WTC11 (cell line): ENCODE measurements around the gene SLC5A3. TPM values are rescaled to one million over a fixed set of nuclear protein-coding genes. Genes with fewer than 3 reads are reported as not detected.

ENCODE experiments used
- ATAC-seq: fragments of 200-7000 bp; cut with Tn5 transposase; 2 replicates; pipeline ENCODE4 v1.10.0; 2021; ENCODE audit warnings: mild to moderate bottlenecking, moderate library complexity
- CTCF ChIA-PET: fragments of 300-600 bp; sonication (Branson Sonifier 250); formaldehyde crosslinking; loops from one replicate; lab custom pipeline; 2021; ENCODE audit warnings: antibody characterized with exemption; lab: Charles Lee
- POLR2A ChIA-PET: fragments of 350-600 bp; sonication (Branson Sonifier 250); formaldehyde crosslinking; loops from one replicate; lab custom pipeline; 2021; ENCODE audit warnings: antibody characterized with exemption; lab: Charles Lee
- DNase-seq: peaks from one replicate; pipeline ENCODE4 v3.0.0; 2021; ENCODE audit warnings: low spot score
- H3K27ac Mint-ChIP-seq: 2 replicates; pipeline ENCODE4 v1.8.0; 2021; ENCODE audit warnings: mixed read lengths
- H3K27me3 Mint-ChIP-seq: 2 replicates; pipeline ENCODE4 v1.8.0; 2021; ENCODE audit warnings: low read depth, mild to moderate bottlenecking, moderate library complexity, mixed read lengths
- H3K36me3 Mint-ChIP-seq: 2 replicates; pipeline ENCODE4 v1.8.0; 2021; ENCODE audit warnings: mixed read lengths
- H3K4me1 Mint-ChIP-seq: 2 replicates; pipeline ENCODE4 v1.8.0; 2022; ENCODE audit warnings: mixed read lengths
- H3K4me3 Mint-ChIP-seq: 2 replicates; pipeline ENCODE4 v1.8.0; 2021; ENCODE audit warnings: mild to moderate bottlenecking, moderate library complexity, mixed read lengths
- H3K9me3 Mint-ChIP-seq: 2 replicates; pipeline ENCODE4 v1.8.0; 2021; ENCODE audit warnings: mixed read lengths
- ATF3 ChIP-seq: sonication (generic); formaldehyde crosslinking; conservative IDR thresholded peaks from 2 replicates; pipeline ENCODE4 v1.8.1; 2022; ENCODE audit warnings: mild to moderate bottlenecking, missing genetic modification reagents
- E2F4 ChIP-seq: sonication (generic); formaldehyde crosslinking; IDR thresholded peaks from 2 replicates; pipeline ENCODE4 v1.8.1; 2022; ENCODE audit warnings: low read depth, mild to moderate bottlenecking, moderate library complexity, missing genetic modification reagents, borderline replicate concordance
- EMX1 ChIP-seq: fragments of 250-450 bp; sonication (Bioruptor Pico); IDR thresholded peaks from 2 replicates; pipeline ENCODE4 v1.8.0; 2021; ENCODE audit warnings: mild to moderate bottlenecking
- ETV6 ChIP-seq: sonication (generic); formaldehyde crosslinking; IDR thresholded peaks from 2 replicates; pipeline ENCODE4 v1.8.1; 2022; ENCODE audit warnings: mild to moderate bottlenecking, missing genetic modification reagents
- FOXK1 ChIP-seq: sonication (generic); formaldehyde crosslinking; IDR thresholded peaks from 2 replicates; pipeline ENCODE4 v1.8.0; 2022; ENCODE audit warnings: mild to moderate bottlenecking, moderate library complexity, missing genetic modification reagents
- FOXP1 ChIP-seq: sonication (generic); formaldehyde crosslinking; IDR thresholded peaks from 2 replicates; pipeline ENCODE4 v1.8.0; 2022; ENCODE audit warnings: missing genetic modification reagents, mild to moderate bottlenecking, moderate library complexity, borderline replicate concordance
- NFE2L1 ChIP-seq: sonication (generic); formaldehyde crosslinking; IDR thresholded peaks from 2 replicates; pipeline ENCODE4 v1.8.1; 2023; ENCODE audit warnings: missing genetic modification reagents
- NR1H2 ChIP-seq: sonication (generic); formaldehyde crosslinking; IDR thresholded peaks from 2 replicates; pipeline ENCODE4 v1.9.0; 2021; ENCODE audit warnings: mild to moderate bottlenecking, moderate library complexity, missing genetic modification reagents
- PRRX2 ChIP-seq: fragments of 250-450 bp; sonication (Bioruptor Pico); IDR thresholded peaks from 2 replicates; pipeline ENCODE4 v1.8.0; 2021; ENCODE audit warnings: mild to moderate bottlenecking
- SMAD3 ChIP-seq: sonication (generic); formaldehyde crosslinking; IDR thresholded peaks from 2 replicates; pipeline ENCODE4 v1.8.0; 2022; ENCODE audit warnings: missing genetic modification reagents, mild to moderate bottlenecking, borderline replicate concordance
- SOX15 ChIP-seq: fragments of 250-450 bp; sonication (Bioruptor Pico); IDR thresholded peaks from 2 replicates; pipeline ENCODE4 v1.9.0; 2021; ENCODE audit warnings: mild to moderate bottlenecking
- TCF7 ChIP-seq: sonication (generic); formaldehyde crosslinking; IDR thresholded peaks from 2 replicates; pipeline ENCODE4 v1.8.0; 2022; ENCODE audit warnings: mild to moderate bottlenecking, low read depth, missing genetic modification reagents, moderate library complexity
- TP53 ChIP-seq: sonication (generic); formaldehyde crosslinking; IDR thresholded peaks from 2 replicates; pipeline ENCODE4 v1.8.1; 2023; ENCODE audit warnings: mild to moderate bottlenecking, missing genetic modification reagents
- USF2 ChIP-seq: sonication (generic); formaldehyde crosslinking; IDR thresholded peaks from 2 replicates; pipeline ENCODE4 v1.8.1; 2023; ENCODE audit warnings: mild to moderate bottlenecking, missing genetic modification reagents, moderate library complexity
- ZNF263 ChIP-seq: sonication (generic); formaldehyde crosslinking; IDR thresholded peaks from 2 replicates; pipeline ENCODE4 v1.8.1; 2022; ENCODE audit warnings: low read depth, mild to moderate bottlenecking, moderate library complexity, missing genetic modification reagents
- ZNF532 ChIP-seq: fragments of 250-450 bp; sonication (Bioruptor Pico); IDR thresholded peaks from 2 replicates; pipeline ENCODE4 v1.9.0; 2021; ENCODE audit warnings: mild to moderate bottlenecking, borderline replicate concordance
- total RNA-seq: library from RNA; stranded (reverse); gene quantifications from 3 replicates; pipeline ENCODE4 v1.2.3, GENCODE V29; 2021
- TF ChIP-seq, protein P1 (sequence below): sonication (generic); formaldehyde crosslinking; conservative IDR thresholded peaks from 2 replicates; pipeline ENCODE4 v1.8.1; 2023; ENCODE audit warnings: mild to moderate bottlenecking, low read depth, missing genetic modification reagents, moderate library complexity
- TF ChIP-seq, protein P2 (sequence below): fragments of 250-450 bp; sonication (Bioruptor Pico); IDR thresholded peaks from 2 replicates; pipeline ENCODE4 v1.9.0; 2021; ENCODE audit warnings: moderate library complexity, mild to moderate bottlenecking, inconsistent platforms, borderline replicate concordance
- TF ChIP-seq, protein P3 (sequence below): sonication (generic); formaldehyde crosslinking; IDR thresholded peaks from 2 replicates; pipeline ENCODE4 v1.8.1; 2022; ENCODE audit warnings: mild to moderate bottlenecking, missing genetic modification reagents, moderate library complexity, borderline replicate concordance

Gene SLC5A3
- total RNA-seq, 1 experiment from 2014 or later: 14.8 TPM

GRCh38 chr21:34116569-34116968 is 43.2 kb downstream of the SLC5A3 start:
- ATAC-seq (no peak), DNase-seq (no peak)
- H3K4me1 Mint-ChIP-seq: peaks cover 62% of the 10 kb centered on the region
- CTCF ChIA-PET: interaction anchor here (1.1 to 1.7 kb wide), 2 partner anchors 13 to 192 kb away, joined by 3 to 4 read pairs; no protein-coding TSS in a partner anchor
- TF ChIP-seq EMX1 (CRISPR knock-in tag) (no peak), TP53 (no peak), FOXP1 (CRISPR knock-in tag) (no peak), FOXK1 (no peak), ZNF263 (CRISPR knock-in tag) (no peak)
- TF ChIP-seq, all 79 proteins: peak for 0
- H3K27me3 Mint-ChIP-seq: no peaks in the 10 kb centered on the region
- H3K9me3 Mint-ChIP-seq: peaks cover 11% of the 10 kb centered on the region
- POLR2A ChIA-PET: interaction anchor here (0.8 kb wide), 1 partner anchor 43 kb away, joined by 3 read pairs; the partner anchor contains the start of genes MRPS6 and SLC5A3
- H3K4me3 Mint-ChIP-seq: no peak overlapping the region
- H3K36me3 Mint-ChIP-seq: peaks cover 18% of the 10 kb centered on the region
- no peak overlapping the region for H3K27ac Mint-ChIP-seq

DNA sequence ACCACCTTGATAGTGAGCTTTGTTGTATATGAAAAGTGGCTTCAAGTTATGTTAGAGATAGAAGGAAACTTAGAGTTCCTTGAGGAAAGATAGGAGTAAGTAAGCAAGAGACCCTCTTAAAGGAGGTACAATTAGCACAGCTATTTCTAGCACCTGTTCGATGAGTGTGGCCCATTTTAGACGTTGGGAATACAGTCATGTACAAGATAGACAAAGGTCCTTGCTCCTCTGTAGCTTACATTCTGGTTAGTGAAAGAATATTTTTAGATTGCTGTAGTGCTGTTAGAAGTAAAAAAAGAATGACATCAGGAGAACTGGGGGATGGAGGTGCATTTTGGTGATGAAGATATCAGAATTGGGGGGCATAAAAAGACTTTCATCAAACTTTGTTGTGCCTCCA is 47.5 kb downstream of the SLC5A3 start:
- ChIA-PET POLR2A (no interaction called here), CTCF (interaction anchor here (1.0 kb wide), 1 partner anchor 227 kb away, joined by 3 read pairs; no protein-coding TSS in a partner anchor)
- Mint-ChIP-seq H3K36me3 (peaks cover 28% of the 10 kb centered on the region), H3K27ac (no peak overlapping the region), H3K4me1 (peaks cover 51% of the 10 kb centered on the region), H3K9me3 (peaks cover 20% of the 10 kb centered on the region), H3K27me3 (no peaks in the 10 kb centered on the region), H3K4me3 (no peak overlapping the region)
- TF ChIP-seq NR1H2 (no peak), SMAD3 (CRISPR knock-in tag) (no peak)
- no peak for ATAC-seq
- no peak for DNase-seq

DNA sequence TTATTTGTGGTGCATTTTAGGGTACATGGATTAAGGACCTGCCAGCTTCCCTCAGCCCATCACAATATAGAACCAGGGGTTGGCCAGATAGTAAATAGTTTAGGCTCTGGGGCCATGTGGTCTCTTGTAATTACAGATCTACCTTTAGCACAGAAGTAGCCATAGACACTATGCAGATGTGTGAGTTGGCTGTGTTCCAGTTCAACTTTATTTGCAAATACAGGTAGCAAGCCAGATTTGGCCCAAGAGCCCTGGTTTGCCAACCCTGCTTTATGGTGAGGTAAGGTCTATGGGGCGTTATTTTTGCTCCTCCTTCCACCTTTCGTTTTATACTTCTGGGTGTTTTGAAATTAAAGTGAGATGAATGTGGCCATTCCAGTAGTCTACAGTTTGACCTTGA is 48.7 kb downstream of the SLC5A3 start:
- no peak for ATAC-seq
- peaks cover 13% of the 10 kb centered on the region for H3K9me3 Mint-ChIP-seq
- CTCF ChIA-PET: no interaction called here
- TF ChIP-seq, protein P1, sequence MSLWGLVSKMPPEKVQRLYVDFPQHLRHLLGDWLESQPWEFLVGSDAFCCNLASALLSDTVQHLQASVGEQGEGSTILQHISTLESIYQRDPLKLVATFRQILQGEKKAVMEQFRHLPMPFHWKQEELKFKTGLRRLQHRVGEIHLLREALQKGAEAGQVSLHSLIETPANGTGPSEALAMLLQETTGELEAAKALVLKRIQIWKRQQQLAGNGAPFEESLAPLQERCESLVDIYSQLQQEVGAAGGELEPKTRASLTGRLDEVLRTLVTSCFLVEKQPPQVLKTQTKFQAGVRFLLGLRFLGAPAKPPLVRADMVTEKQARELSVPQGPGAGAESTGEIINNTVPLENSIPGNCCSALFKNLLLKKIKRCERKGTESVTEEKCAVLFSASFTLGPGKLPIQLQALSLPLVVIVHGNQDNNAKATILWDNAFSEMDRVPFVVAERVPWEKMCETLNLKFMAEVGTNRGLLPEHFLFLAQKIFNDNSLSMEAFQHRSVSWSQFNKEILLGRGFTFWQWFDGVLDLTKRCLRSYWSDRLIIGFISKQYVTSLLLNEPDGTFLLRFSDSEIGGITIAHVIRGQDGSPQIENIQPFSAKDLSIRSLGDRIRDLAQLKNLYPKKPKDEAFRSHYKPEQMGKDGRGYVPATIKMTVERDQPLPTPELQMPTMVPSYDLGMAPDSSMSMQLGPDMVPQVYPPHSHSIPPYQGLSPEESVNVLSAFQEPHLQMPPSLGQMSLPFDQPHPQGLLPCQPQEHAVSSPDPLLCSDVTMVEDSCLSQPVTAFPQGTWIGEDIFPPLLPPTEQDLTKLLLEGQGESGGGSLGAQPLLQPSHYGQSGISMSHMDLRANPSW (CRISPR knock-in tag): no peak
- TF ChIP-seq ZNF532 (CRISPR knock-in tag) (no peak), TCF7 (CRISPR knock-in tag) (no peak), SOX15 (CRISPR knock-in tag) (no peak), NFE2L1 (CRISPR knock-in tag) (no peak), ATF3 (CRISPR knock-in tag) (no peak), USF2 (no peak), ETV6 (CRISPR knock-in tag) (no peak), E2F4 (CRISPR knock-in tag) (no peak), PRRX2 (CRISPR knock-in tag) (no peak), FOXP1 (CRISPR knock-in tag) (no peak)
- TF ChIP-seq, protein P2, sequence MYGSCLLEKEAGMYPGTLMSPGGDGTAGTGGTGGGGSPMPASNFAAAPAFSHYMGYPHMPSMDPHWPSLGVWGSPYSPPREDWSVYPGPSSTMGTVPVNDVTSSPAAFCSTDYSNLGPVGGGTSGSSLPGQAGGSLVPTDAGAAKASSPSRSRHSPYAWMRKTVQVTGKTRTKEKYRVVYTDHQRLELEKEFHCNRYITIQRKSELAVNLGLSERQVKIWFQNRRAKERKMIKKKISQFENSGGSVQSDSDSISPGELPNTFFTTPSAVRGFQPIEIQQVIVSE (CRISPR knock-in tag): no peak
- TF ChIP-seq, protein P3, sequence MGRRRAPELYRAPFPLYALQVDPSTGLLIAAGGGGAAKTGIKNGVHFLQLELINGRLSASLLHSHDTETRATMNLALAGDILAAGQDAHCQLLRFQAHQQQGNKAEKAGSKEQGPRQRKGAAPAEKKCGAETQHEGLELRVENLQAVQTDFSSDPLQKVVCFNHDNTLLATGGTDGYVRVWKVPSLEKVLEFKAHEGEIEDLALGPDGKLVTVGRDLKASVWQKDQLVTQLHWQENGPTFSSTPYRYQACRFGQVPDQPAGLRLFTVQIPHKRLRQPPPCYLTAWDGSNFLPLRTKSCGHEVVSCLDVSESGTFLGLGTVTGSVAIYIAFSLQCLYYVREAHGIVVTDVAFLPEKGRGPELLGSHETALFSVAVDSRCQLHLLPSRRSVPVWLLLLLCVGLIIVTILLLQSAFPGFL (CRISPR knock-in tag): no peak

More for the DNA sequence above, 48.7 kb downstream of the SLC5A3 start:
- no peak for DNase-seq
- peaks cover 56% of the 10 kb centered on the region for H3K4me1 Mint-ChIP-seq
- H3K36me3 Mint-ChIP-seq: peaks cover 24% of the 10 kb centered on the region
- H3K27ac Mint-ChIP-seq: no peak overlapping the region
- POLR2A ChIA-PET: no interaction called here
- no peak overlapping the region for H3K4me3 Mint-ChIP-seq
- no peaks in the 10 kb centered on the region for H3K27me3 Mint-ChIP-seq
